HepG2 (cell line): Measurements from ENCODE around the gene C2orf49. TPM values are rescaled to one million over a fixed set of nuclear protein-coding genes. Genes with fewer than 3 reads are reported as not detected.

Experiments
- AGO2 ChIP-seq: fragments of 200-400 bp; formaldehyde crosslinking; optimal IDR thresholded peaks from 2 replicates; pipeline ENCODE3; 2017; ENCODE audit warnings: mild to moderate bottlenecking, low read depth, low read length, moderate library complexity
- ATF6 ChIP-seq: sonication (generic); formaldehyde crosslinking; conservative IDR thresholded peaks from 2 replicates; pipeline ENCODE4 v1.4.0; 2020; ENCODE audit warnings: missing genetic modification reagents
- CBX2 ChIP-seq, 2 experiments: fragments of 200-600 bp in 1 of 2; sonication (generic); formaldehyde crosslinking in 1 of 2; IDR thresholded peaks; 2 replicates each; pipeline versions ENCODE4 v1.7.0 to v1.8.1; 2018 to 2022; ENCODE audit warnings: low read depth in 2 of 2, low read length in 1 of 2, mild to moderate bottlenecking in 1 of 2, missing genetic modification reagents in 1 of 2
- FOSL2 ChIP-seq: sonication (generic); formaldehyde crosslinking; IDR thresholded peaks from 2 replicates; pipeline ENCODE4 v1.4.0; 2020; ENCODE audit warnings: missing genetic modification reagents
- FOXO1 ChIP-seq: sonication (generic); formaldehyde crosslinking; IDR thresholded peaks from 2 replicates; pipeline ENCODE4 v1.4.0; 2020; ENCODE audit warnings: missing genetic modification reagents
- HMGA1 ChIP-seq: sonication (generic); formaldehyde crosslinking; conservative IDR thresholded peaks from 2 replicates; pipeline ENCODE4 v1.4.0; 2020; ENCODE audit warnings: missing genetic modification reagents
- JDP2 ChIP-seq: sonication (generic); formaldehyde crosslinking; IDR thresholded peaks from 2 replicates; pipeline ENCODE4 v1.8.1; 2022; ENCODE audit warnings: missing genetic modification reagents, borderline replicate concordance
- MTA1 ChIP-seq: sonication (generic); formaldehyde crosslinking; IDR thresholded peaks from 2 replicates; pipeline ENCODE4 v1.4.0; 2020; ENCODE audit warnings: missing genetic modification reagents, mild to moderate bottlenecking, borderline replicate concordance
- NFYC ChIP-seq: IDR thresholded peaks from 2 replicates; pipeline ENCODE4 v1.6.1; 2016; ENCODE audit warnings: missing genetic modification reagents, missing compliant biosample characterization
- RXRB ChIP-seq: IDR thresholded peaks from 2 replicates; pipeline ENCODE4 v1.6.1; 2016; ENCODE audit warnings: borderline replicate concordance, missing genetic modification reagents, missing compliant biosample characterization
- TP53 ChIP-seq: sonication (generic); formaldehyde crosslinking; conservative IDR thresholded peaks from 2 replicates; pipeline ENCODE4 v1.4.0; 2020; ENCODE audit warnings: missing genetic modification reagents
- ZKSCAN5 ChIP-seq: sonication (generic); formaldehyde crosslinking; IDR thresholded peaks from 2 replicates; pipeline ENCODE4 v1.5.1; 2020; ENCODE audit warnings: mild to moderate bottlenecking, missing genetic modification reagents
- ZNF143 ChIP-seq: sonication (generic); formaldehyde crosslinking; IDR thresholded peaks from 2 replicates; pipeline ENCODE4 v1.4.0; 2020; ENCODE audit warnings: missing genetic modification reagents
- ZNF431 ChIP-seq: sonication (generic); formaldehyde crosslinking; IDR thresholded peaks from 2 replicates; pipeline ENCODE4 v1.9.0; 2022; ENCODE audit warnings: missing genetic modification reagents, low read depth, mild to moderate bottlenecking, borderline replicate concordance
- ZNF446 ChIP-seq: sonication (generic); formaldehyde crosslinking; IDR thresholded peaks from 2 replicates; pipeline ENCODE4 v1.5.0; 2020; ENCODE audit warnings: mild to moderate bottlenecking, missing genetic modification reagents
- ZNF687 ChIP-seq: sonication (generic); formaldehyde crosslinking; IDR thresholded peaks from 2 replicates; pipeline ENCODE4 v1.5.1; 2020; ENCODE audit warnings: mild to moderate bottlenecking, missing genetic modification reagents, moderate library complexity
- polyA plus RNA-seq, 8 experiments: library from polyadenylated mRNA; depleted of rRNA in 3 of 8; stranded (reverse) in 7 of 8; unstranded in 1 of 8; fragments of >200 nt; fragmentation: Illumina TruSeq in 4 of 8; extraction: Trizol in 4 of 8; gene quantifications; 2 replicates each; pipeline versions ENCODE4 v1.2.1 to v1.2.3, GENCODE V29; 2011 to 2016; ENCODE audit warnings: low read depth in 4 of 8, missing spikeins in 1 of 8, mixed read lengths in 1 of 8; ENCODE audit not compliant: insufficient read depth in 1 of 8
- total RNA-seq, 5 experiments: library from RNA; depleted of rRNA; stranded (reverse); fragments of >200 nt; fragmentation: Illumina TruSeq; extraction: Trizol; gene quantifications; 2 replicates each; pipeline ENCODE4 v1.2.3, GENCODE V29; 2016; ENCODE audit warnings: low read depth in 1 of 5
- TF ChIP-seq, protein P1 (sequence below): sonication (generic); formaldehyde crosslinking; IDR thresholded peaks from 2 replicates; pipeline ENCODE4 v1.5.0; 2020; ENCODE audit warnings: mild to moderate bottlenecking, missing genetic modification reagents
- TF ChIP-seq, protein P2 (sequence below), 2 experiments: sonication (generic) in 1 of 2; formaldehyde crosslinking in 1 of 2; IDR thresholded peaks; 2 replicates each; pipeline versions ENCODE4 v1.4.0 to v1.6.1; 2018 to 2020; ENCODE audit warnings: missing genetic modification reagents in 2 of 2, borderline replicate concordance in 1 of 2, low read depth in 1 of 2, mild to moderate bottlenecking in 1 of 2, missing biosample characterization in 1 of 2

Gene C2orf49
- total and polyA plus RNA-seq, 2 of the 13 experiments (the other 11 are each of a cell fraction or from before 2014, with no cell fraction given), result 24.7 to 28.8 TPM

DNA sequence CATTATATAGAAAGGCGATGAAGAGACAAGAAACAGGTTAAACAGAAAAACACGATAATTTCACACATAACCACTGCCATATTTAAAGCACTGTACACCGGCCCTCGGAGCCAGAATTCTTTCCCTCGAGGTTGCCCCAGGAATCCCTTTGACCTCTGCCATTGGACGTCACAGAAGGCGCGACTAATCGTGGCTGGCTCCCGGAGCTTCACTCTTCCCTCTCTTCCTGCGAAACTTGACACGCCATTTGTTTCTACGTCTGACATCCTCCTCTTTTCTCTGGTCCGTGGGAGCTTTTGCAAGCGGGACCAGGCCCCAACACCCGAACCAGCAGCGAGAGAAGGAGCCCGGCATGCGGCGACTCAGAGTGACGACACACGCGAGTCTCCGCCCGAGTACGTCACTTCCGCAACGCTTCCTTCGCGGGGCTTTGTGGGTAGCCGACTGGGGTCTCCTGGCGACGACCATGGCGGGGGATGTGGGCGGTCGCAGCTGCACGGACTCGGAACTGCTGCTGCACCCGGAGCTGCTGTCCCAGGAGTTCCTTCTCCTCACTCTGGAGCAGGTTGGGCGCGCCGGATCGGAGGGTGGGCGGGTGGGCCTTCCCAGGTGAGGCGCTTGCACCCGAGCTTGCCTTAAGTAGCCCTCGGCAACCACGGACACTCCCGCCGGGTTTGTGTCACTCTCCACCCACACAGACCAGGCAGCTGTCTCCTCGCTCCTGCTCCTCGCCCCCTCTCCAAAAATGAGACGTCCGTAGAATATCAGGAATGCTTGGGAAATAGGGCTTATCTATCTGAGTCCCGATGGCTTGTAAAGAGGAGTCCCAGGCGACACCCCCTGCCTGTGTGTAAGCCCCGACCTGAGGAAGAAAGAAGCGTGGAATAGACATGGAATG lies at the start of gene C2orf49 (continued):
- TF ChIP-seq, protein P1, sequence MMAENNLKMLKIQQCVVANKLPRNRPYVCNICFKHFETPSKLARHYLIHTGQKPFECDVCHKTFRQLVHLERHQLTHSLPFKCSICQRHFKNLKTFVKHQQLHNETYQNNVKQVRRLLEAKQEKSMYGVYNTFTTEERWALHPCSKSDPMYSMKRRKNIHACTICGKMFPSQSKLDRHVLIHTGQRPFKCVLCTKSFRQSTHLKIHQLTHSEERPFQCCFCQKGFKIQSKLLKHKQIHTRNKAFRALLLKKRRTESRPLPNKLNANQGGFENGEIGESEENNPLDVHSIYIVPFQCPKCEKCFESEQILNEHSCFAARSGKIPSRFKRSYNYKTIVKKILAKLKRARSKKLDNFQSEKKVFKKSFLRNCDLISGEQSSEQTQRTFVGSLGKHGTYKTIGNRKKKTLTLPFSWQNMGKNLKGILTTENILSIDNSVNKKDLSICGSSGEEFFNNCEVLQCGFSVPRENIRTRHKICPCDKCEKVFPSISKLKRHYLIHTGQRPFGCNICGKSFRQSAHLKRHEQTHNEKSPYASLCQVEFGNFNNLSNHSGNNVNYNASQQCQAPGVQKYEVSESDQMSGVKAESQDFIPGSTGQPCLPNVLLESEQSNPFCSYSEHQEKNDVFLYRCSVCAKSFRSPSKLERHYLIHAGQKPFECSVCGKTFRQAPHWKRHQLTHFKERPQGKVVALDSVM, result no peak
- TF ChIP-seq ZKSCAN5 (CRISPR knock-in tag), result no peak
- no peak for TF ChIP-seq JDP2 (CRISPR knock-in tag)
- peak; percentile 65 for TF ChIP-seq FOXO1
- TF ChIP-seq ZNF446 (CRISPR knock-in tag), result no peak
- TF ChIP-seq ATF6, result 0 out of 2 replicates have a peak, but pooled peaks have one; percentile 59
- no peak; the same call in 1 of the 2 replicates for TF ChIP-seq ZNF431 (CRISPR knock-in tag)
- TF ChIP-seq RXRB (CRISPR knock-in tag), result peak; percentile 92
- TF ChIP-seq TP53 (CRISPR knock-in tag), result no peak; the same call in 1 of the 2 replicates
- 0 out of 2 replicates have a peak, but pooled peaks have one; percentile 42 for TF ChIP-seq MTA1 (CRISPR knock-in tag)
- TF ChIP-seq ZNF687 (CRISPR knock-in tag), result peak; percentile 89
- TF ChIP-seq AGO2, result no peak
- TF ChIP-seq, protein P2, sequence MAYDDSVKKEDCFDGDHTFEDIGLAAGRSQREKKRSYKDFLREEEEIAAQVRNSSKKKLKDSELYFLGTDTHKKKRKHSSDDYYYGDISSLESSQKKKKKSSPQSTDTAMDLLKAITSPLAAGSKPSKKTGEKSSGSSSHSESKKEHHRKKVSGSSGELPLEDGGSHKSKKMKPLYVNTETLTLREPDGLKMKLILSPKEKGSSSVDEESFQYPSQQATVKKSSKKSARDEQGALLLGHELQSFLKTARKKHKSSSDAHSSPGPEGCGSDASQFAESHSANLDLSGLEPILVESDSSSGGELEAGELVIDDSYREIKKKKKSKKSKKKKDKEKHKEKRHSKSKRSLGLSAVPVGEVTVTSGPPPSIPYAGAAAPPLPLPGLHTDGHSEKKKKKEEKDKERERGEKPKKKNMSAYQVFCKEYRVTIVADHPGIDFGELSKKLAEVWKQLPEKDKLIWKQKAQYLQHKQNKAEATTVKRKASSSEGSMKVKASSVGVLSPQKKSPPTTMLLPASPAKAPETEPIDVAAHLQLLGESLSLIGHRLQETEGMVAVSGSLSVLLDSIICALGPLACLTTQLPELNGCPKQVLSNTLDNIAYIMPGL (CRISPR knock-in tag; IDR thresholded peaks at IDR 0.05; ENCODE audit: borderline replicate concordance in 1 of 2, low read depth in 1 of 2), result peak; percentile 79 to 88; a peak in 3 of 4 replicates
- peak; percentile 45 for TF ChIP-seq FOSL2 (CRISPR knock-in tag)
- TF ChIP-seq NFYC (CRISPR knock-in tag), result peak; percentile 34; the same call in 1 of the 2 replicates
- no peak for TF ChIP-seq HMGA1 (CRISPR knock-in tag)
- no peak for TF ChIP-seq CBX2 (IDR thresholded peaks at IDR 0.05; ENCODE audit: low read depth, low read length)
- no peak for TF ChIP-seq CBX2 (CRISPR knock-in tag; IDR thresholded peaks at IDR 0.05; ENCODE audit: low read depth)
- peak; percentile 91 for TF ChIP-seq ZNF143 (CRISPR knock-in tag)
